Ovary (tissue), 9 donors: ENCODE measurements around the gene DCTD. TPM values are rescaled to one million over a fixed set of nuclear protein-coding genes. Genes with fewer than 3 reads are reported as not detected.

ENCODE experiments used
- DNase-seq, 5 donors: peaks; one replicate each; pipeline ENCODE4 v3.0.0-alpha.2; 2019 to 2020
- H3K27ac ChIP-seq, 2 donors: fragments of 200-600 bp; one replicate each; pipeline versions ENCODE4 v1.5.1 to v1.8.0; 2019 to 2022
- H3K27me3 ChIP-seq: fragments of 200-600 bp; one replicate; pipeline ENCODE4 v1.8.0; 2022
- H3K36me3 ChIP-seq: fragments of 200-600 bp; sonication (generic); one replicate; pipeline ENCODE4 v1.5.1; 2019
- H3K4me1 ChIP-seq: one replicate; pipeline ENCODE4 v1.8.1; 2013; ENCODE audit warnings: mild to moderate bottlenecking, moderate library complexity; ENCODE audit not compliant: insufficient read depth
- H3K4me3 ChIP-seq: fragments of 200-600 bp; sonication (generic); one replicate; pipeline ENCODE4 v1.5.1; 2017
- H3K9me3 ChIP-seq, 2 donors: fragments of 200-600 bp in 1 of 2; sonication (generic) in 1 of 2; one replicate each; pipeline versions ENCODE4 v1.5.1 to v1.8.1; 2013 to 2019; ENCODE audit warnings: mild to moderate bottlenecking in 1 of 2, moderate library complexity in 1 of 2
- EP300 ChIP-seq: sonication (generic); formaldehyde crosslinking; IDR thresholded peaks from one replicate; pipeline ENCODE4 v1.6.1; 2017; ENCODE audit warnings: antibody characterized with exemption
- POLR2A ChIP-seq: fragments of 450-650 bp; IDR thresholded peaks from one replicate; pipeline ENCODE4 v1.6.1; 2017; ENCODE audit warnings: antibody characterized with exemption, mild to moderate bottlenecking, moderate library complexity
- WGBS, 3 donors: extraction: QIAGEN DNeasy Blood & Tissue Kit in 1 of 3; methylation state at CpG; one replicate each; pipeline versions ENCODE4 v1.1.5 to v1.1.7; 2013 to 2017; 5-methylcytosine and 5-hydroxymethylcytosine counted together
- intact Hi-C, 4 donors: fragments of 100-400 bp; cut with DNase I; formaldehyde crosslinking; loops; one replicate each; pipeline versions ENCODE4 v1.11.0 to v1.15.1; 2022 to 2023
- polyA plus RNA-seq, 2 donors: library from polyadenylated mRNA; stranded (reverse); fragments of 200-250 nt in 1 of 2; fragments of 350-450 nt in 1 of 2; fragmentation: Illumina TruSeq in 1 of 2; extraction: RNeasy Lipid Tissue Mini Kit (QIAGEN cat#74804) in 1 of 2; gene quantifications; one replicate each; pipeline ENCODE4 v1.2.3, GENCODE V29; 2013 to 2014
- total RNA-seq, 7 donors: library from RNA; depleted of rRNA in 2 of 7; stranded (reverse); fragments of >200 nt in 2 of 7; fragmentation: NEBNext Ultra II Directional in 3 of 7; extraction: Animal tissue kit (Norgen Biotek cat#: 25700) in 3 of 7; gene quantifications; one replicate each; pipeline versions ENCODE4 v1.1.0 to v1.2.4, GENCODE V29; 2016 to 2023
- TF ChIP-seq, protein P1 (sequence below), 3 donors: fragments of 450-650 bp in 2 of 3; fragments of 200-600 bp in 1 of 3; IDR thresholded peaks; one replicate each; pipeline versions ENCODE4 v1.5.1 to v1.8.0; 2016 to 2022; ENCODE audit warnings: antibody characterized with exemption in 3 of 3, mild to moderate bottlenecking in 1 of 3
- donor health status: DM: no; HTN: no; CAD: no; lungs with moderate emphysema.
- donor health status: DM: no; HTN: no; CAD: no.
- donor health status: Bipolar disorder and iron deficiency.
- donor health status: DM: yes; HTN: yes; CAD: no.
- donor health status: DM: no; HTN: no; CAD: no.
- donor health status: DM: yes; HTN: yes; CAD: no.

DCTD gene
- total and polyA plus RNA-seq, 9 donors = 34.1 to 272 (median 91.6) TPM

DNA sequence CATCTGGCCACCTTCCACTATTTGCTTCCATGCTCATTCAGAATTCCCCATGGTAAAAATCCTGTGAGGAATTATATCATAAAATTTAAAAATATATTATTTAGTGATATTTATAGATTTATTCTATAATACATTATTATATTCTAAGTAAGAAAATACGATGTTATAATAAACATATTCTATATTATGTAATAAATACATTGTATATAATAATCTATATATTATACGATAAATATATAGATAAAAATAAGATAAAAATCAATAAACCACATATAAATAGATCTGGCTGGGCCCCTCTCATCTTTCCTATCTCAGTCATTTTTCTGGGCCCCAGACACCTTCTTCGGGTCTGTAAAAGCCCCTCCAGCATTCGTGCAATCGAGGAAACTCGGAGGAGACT lies 68.5 kb downstream of the DCTD start:
- TF ChIP-seq POLR2A = no peak
- no peak for TF ChIP-seq EP300
- TF ChIP-seq, protein P1, sequence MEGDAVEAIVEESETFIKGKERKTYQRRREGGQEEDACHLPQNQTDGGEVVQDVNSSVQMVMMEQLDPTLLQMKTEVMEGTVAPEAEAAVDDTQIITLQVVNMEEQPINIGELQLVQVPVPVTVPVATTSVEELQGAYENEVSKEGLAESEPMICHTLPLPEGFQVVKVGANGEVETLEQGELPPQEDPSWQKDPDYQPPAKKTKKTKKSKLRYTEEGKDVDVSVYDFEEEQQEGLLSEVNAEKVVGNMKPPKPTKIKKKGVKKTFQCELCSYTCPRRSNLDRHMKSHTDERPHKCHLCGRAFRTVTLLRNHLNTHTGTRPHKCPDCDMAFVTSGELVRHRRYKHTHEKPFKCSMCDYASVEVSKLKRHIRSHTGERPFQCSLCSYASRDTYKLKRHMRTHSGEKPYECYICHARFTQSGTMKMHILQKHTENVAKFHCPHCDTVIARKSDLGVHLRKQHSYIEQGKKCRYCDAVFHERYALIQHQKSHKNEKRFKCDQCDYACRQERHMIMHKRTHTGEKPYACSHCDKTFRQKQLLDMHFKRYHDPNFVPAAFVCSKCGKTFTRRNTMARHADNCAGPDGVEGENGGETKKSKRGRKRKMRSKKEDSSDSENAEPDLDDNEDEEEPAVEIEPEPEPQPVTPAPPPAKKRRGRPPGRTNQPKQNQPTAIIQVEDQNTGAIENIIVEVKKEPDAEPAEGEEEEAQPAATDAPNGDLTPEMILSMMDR (IDR thresholded peaks at IDR 0.05) = no peak
- no peak for DNase-seq
- Histone ChIP-seq H3K27me3 (no peaks in the 10 kb centered on the region), H3K4me1 (no peaks in the 10 kb centered on the region), H3K4me3 (no peak overlapping the region), H3K36me3 (no peaks in the 10 kb centered on the region), H3K27ac (no peak overlapping the region), H3K9me3 (no peaks in the 10 kb centered on the region)
- intact Hi-C loops = no loop called here
- WGBS, 3 donors = 89 to 94% (median 91%) methylated on average over 6 of the region's 6 CpGs

DNA sequence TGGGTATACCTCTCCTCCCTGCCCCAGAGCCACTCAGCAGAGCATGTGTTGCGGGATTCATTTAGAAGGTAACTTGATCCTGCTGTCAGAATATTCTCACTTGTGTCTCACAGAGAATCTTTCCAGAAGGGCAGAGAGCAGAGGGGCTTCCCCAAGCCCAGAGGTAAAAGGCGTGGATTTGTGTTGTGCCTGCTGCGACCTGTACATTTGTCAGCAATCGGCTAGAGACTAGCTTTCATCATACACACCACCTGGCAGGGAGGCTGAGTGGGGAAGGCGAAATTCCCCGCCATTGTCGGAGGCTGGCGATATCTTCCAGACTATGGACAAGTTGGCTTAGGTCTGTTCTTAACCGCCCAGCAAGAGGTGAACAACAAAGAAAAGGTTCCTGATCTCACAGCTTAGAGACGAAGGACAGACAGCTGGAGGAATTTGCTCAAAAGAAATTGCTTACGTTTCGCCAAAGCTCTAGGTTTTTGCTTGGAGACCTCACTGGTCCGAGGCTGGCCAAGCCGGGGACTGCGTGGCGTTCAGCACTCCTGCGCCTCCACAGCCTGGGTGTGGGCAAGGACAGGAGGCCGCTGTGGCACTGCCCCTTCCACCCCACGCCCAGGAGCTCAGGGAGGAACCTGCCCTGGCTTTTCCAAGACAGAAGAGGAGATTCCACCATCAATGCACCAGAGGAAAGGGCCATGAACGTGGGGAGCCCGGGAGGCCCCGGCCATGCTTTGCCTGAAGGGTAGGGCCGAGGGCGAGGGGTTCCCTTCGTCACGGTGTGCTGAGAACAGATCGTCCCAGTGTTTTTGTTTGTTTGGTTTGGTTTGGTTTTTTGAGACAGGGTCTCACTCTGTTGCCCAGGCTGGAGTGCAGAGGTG lies 69.4 kb downstream of the DCTD start:
- DNase-seq = no peak
- no peak overlapping the region for H3K4me3 ChIP-seq
- WGBS, 3 donors = 89 to 90% (median 90%) methylated on average over 27 of the region's 27 CpGs
- TF ChIP-seq, protein P1 (IDR thresholded peaks at IDR 0.05) = no peak
- TF ChIP-seq EP300 (no peak), POLR2A (no peak)
- intact Hi-C loops = no loop called here
- no peaks in the 10 kb centered on the region for H3K9me3 ChIP-seq
- no peaks in the 10 kb centered on the region for H3K4me1 ChIP-seq
- no peaks in the 10 kb centered on the region for H3K36me3 ChIP-seq
- no peak overlapping the region for H3K27ac ChIP-seq
- no peaks in the 10 kb centered on the region for H3K27me3 ChIP-seq

DNA sequence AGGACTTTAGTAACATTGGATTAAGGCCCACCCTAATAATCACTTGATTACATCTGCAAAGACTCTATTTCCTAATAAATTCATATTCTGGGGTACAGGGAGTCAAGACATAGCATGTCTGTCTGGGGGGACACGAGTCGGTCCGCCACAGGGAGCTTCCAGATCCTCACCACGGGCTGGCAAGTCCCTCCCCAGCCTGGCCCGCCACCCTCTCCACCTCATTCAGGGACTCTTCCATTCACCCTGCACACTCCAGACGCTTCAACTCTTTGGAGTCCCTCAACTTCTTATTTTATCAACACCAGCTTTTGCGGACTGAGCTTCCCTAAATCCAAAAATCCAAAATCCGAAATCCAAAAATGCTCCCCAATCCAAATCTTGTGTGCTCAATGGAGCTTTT lies 71.2 kb downstream of the DCTD start:
- WGBS, 3 donors = 90 to 92% (median 91%) methylated on average over 8 of the region's 8 CpGs
- no peak overlapping the region for H3K4me3 ChIP-seq
- intact Hi-C loops = no loop called here
- H3K36me3 ChIP-seq = no peaks in the 10 kb centered on the region
- no peaks in the 10 kb centered on the region for H3K4me1 ChIP-seq
- H3K27ac ChIP-seq = no peak overlapping the region
- H3K9me3 ChIP-seq = no peaks in the 10 kb centered on the region
- no peak for DNase-seq
- no peaks in the 10 kb centered on the region for H3K27me3 ChIP-seq
- TF ChIP-seq POLR2A (no peak), EP300 (no peak)
- TF ChIP-seq, protein P1 (IDR thresholded peaks at IDR 0.05) = no peak

DNA sequence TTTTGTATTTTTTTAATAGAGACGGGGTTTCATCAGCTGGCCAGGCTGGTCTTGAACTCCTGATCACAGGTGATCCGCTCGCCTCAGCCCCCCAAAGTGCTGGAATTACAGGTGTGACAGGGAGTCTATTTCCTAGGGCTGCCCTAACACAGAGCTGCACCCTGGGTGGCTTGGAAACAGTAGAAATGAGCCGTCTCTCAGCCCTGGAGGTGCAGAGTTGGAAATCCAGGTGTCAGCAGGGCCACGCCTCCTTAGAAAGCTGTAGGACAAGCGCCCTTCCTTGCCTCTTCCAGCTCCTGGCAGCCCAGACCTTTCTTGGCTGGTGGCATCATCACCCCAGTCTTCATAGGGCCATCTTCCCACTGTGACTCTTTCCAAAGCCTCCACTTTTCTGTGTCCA lies 71.6 kb downstream of the DCTD start:
- TF ChIP-seq EP300 = no peak
- no peak for TF ChIP-seq POLR2A
- TF ChIP-seq, protein P1 (IDR thresholded peaks at IDR 0.05) = no peak
- H3K4me3 ChIP-seq = no peak overlapping the region
- no peak for DNase-seq
- H3K27me3 ChIP-seq = no peaks in the 10 kb centered on the region
- no peaks in the 10 kb centered on the region for H3K4me1 ChIP-seq
- WGBS, 3 donors = 92 to 96% (median 95%) methylated on average over 6 of the region's 6 CpGs
- H3K27ac ChIP-seq = no peak overlapping the region
- intact Hi-C loops = no loop called here
- H3K9me3 ChIP-seq = no peaks in the 10 kb centered on the region
- H3K36me3 ChIP-seq = no peaks in the 10 kb centered on the region
